GM12878 (cell line): ENCODE data around the gene SLCO3A1. TPM values are rescaled to one million over a fixed set of nuclear protein-coding genes. Genes with fewer than 3 reads are reported as not detected.

Experiments used
- ATAC-seq: fragments of 200-7000 bp; cut with Tn5 transposase; 3 replicates; pipeline ENCODE4 v1.9.1; 2020; ENCODE audit warnings: mild to moderate bottlenecking, moderate library complexity
- BruUV-seq: library from RNA; stranded (reverse); fragments of 400-500 nt; replicated peaks from 2 replicates; lab custom pipeline; 2021; lab: Mats Ljungman, UMichigan
- CTCF ChIA-PET: fragments of 300-600 bp; sonication (Branson Sonifier 250); formaldehyde crosslinking; extraction: SDS; loops from one replicate; lab custom pipeline; 2021; ENCODE audit warnings: inconsistent platforms; lab: Yijun Ruan, JAX
- POLR2A ChIA-PET: fragments of 350-600 bp; formaldehyde crosslinking; extraction: SDS; loops from one replicate; lab custom pipeline; 2021; ENCODE audit warnings: inconsistent platforms; lab: Charles Lee
- RAD21 ChIA-PET: fragments of 300-600 bp; sonication (Branson Sonifier 250); formaldehyde crosslinking; loops from one replicate; lab custom pipeline; 2023; ENCODE audit warnings: antibody characterized with exemption; ENCODE audit not compliant: unreplicated experiment; lab: Charles Lee
- SMC1A ChIA-PET: fragments of 300-600 bp; sonication (Branson Sonifier 250); formaldehyde crosslinking; loops from one replicate; lab custom pipeline; 2023; ENCODE audit not compliant: unreplicated experiment, uncharacterized antibody; lab: Charles Lee
- DNase-seq: peaks from one replicate; pipeline ENCODE4 v3.0.0-alpha.2; 2011; ENCODE audit warnings: low read depth, low spot score
- FAIRE-seq: peaks from 3 replicates; lab custom pipeline; 2011; peaks lifted over from hg19 to GRCh38; lab: Jason Lieb, UNC
- H2AFZ ChIP-seq: 2 replicates; pipeline ENCODE4 v1.6.0; 2011; ENCODE audit warnings: low read depth, low read length, control low read depth; ENCODE audit not compliant: control insufficient read depth
- H3K27ac ChIP-seq: 2 replicates; pipeline ENCODE4 v1.5.1; 2011; ENCODE audit warnings: control low read depth; ENCODE audit not compliant: control insufficient read depth, insufficient read depth
- H3K27me3 ChIP-seq, 2 experiments: replicated peaks in 1 of 2; 2 replicates each; pipeline versions ENCODE4 v1.6.0 to v1.6.1; 2011; ENCODE audit warnings: low read length in 1 of 2; ENCODE audit not compliant: control insufficient read depth in 2 of 2, insufficient read depth in 2 of 2
- H3K36me3 ChIP-seq, 2 experiments: 2 replicates each; pipeline ENCODE4 v1.5.1; 2011; ENCODE audit warnings: low read length in 1 of 2; ENCODE audit not compliant: control insufficient read depth in 2 of 2, insufficient read depth in 2 of 2
- H3K4me1 ChIP-seq: 2 replicates; pipeline ENCODE4 v1.6.1; 2011; ENCODE audit warnings: mild to moderate bottlenecking, low read length, moderate library complexity, mixed read lengths; ENCODE audit not compliant: control insufficient read depth, insufficient read depth
- H3K4me2 ChIP-seq: 2 replicates; pipeline ENCODE4 v1.6.0; 2011; ENCODE audit warnings: control low read depth; ENCODE audit not compliant: control insufficient read depth, insufficient read depth
- H3K4me3 ChIP-seq: fragments of 200-600 bp; sonication (generic); 2 replicates; pipeline ENCODE4 v1.5.1; 2016
- H3K79me2 ChIP-seq: 2 replicates; pipeline ENCODE4 v1.6.0; 2011; ENCODE audit warnings: low read length; ENCODE audit not compliant: control insufficient read depth, insufficient read depth
- H3K9ac ChIP-seq: 2 replicates; pipeline ENCODE4 v1.8.0; 2011; ENCODE audit warnings: low read length, control low read depth, mixed read lengths; ENCODE audit not compliant: control insufficient read depth, insufficient read depth
- H3K9me3 ChIP-seq: replicated peaks from 3 replicates; pipeline ENCODE4 v1.5.1; 2011; ENCODE audit warnings: mild to moderate bottlenecking, low read length; ENCODE audit not compliant: control insufficient read depth, insufficient read depth
- H4K20me1 ChIP-seq: 2 replicates; pipeline ENCODE4 v1.6.0; 2011; ENCODE audit not compliant: control insufficient read depth, insufficient read depth
- BCL3 ChIP-seq: IDR thresholded peaks from 2 replicates; pipeline ENCODE4 v1.6.1; 2011; ENCODE audit warnings: borderline replicate concordance, low read depth, mild to moderate bottlenecking, moderate library complexity, low read length; ENCODE audit not compliant: insufficient read depth, poor library complexity, severe bottlenecking
- CHD2 ChIP-seq: IDR thresholded peaks from 2 replicates; pipeline ENCODE4 v1.6.1; 2011; ENCODE audit warnings: low read depth, low read length, improper control_type of control experiment, borderline replicate concordance
- E2F4 ChIP-seq: IDR thresholded peaks from 2 replicates; pipeline ENCODE4 v1.6.1; 2012; ENCODE audit warnings: low read depth, low read length, improper control_type of control experiment
- ELK1 ChIP-seq: IDR thresholded peaks from 2 replicates; pipeline ENCODE4 v1.6.1; 2012; ENCODE audit warnings: low read depth, low read length, improper control_type of control experiment
- EP300 ChIP-seq, 2 experiments: fragments of 150-350 bp in 1 of 2; IDR thresholded peaks; 2 replicates each; pipeline ENCODE4 v1.6.1; 2011 to 2012; ENCODE audit warnings: low read depth in 2 of 2, low read length in 2 of 2, borderline replicate concordance in 1 of 2, improper control_type of control experiment in 1 of 2, inconsistent platforms in 1 of 2; ENCODE audit not compliant: control insufficient read depth in 1 of 2
- HDAC2 ChIP-seq: fragments of 200-600 bp; sonication (generic); IDR thresholded peaks from 2 replicates; pipeline ENCODE4 v1.6.1; 2017
- MYB ChIP-seq: fragments of 150-350 bp; IDR thresholded peaks from 2 replicates; pipeline ENCODE4 v1.6.1; 2014; ENCODE audit warnings: mild to moderate bottlenecking, low read depth, low read length, borderline replicate concordance
- POLR2A ChIP-seq: IDR thresholded peaks from 2 replicates; pipeline ENCODE4 v1.6.1; 2011; ENCODE audit warnings: low read depth, mild to moderate bottlenecking, low read length
- RCOR1 ChIP-seq: conservative IDR thresholded peaks from 2 replicates; pipeline ENCODE4 v1.6.1; 2012; ENCODE audit warnings: low read depth, low read length, improper control_type of control experiment
- SPI1 ChIP-seq: IDR thresholded peaks from 2 replicates; pipeline ENCODE4 v1.6.1; 2011; ENCODE audit warnings: low read depth, mild to moderate bottlenecking, low read length, moderate library complexity, borderline replicate concordance; ENCODE audit not compliant: insufficient read depth
- SUZ12 ChIP-seq: fragments of 200-600 bp; sonication (generic); IDR thresholded peaks from one replicate; pipeline ENCODE4 v1.6.1; 2018; ENCODE audit warnings: antibody characterized with exemption, mild to moderate bottlenecking; ENCODE audit not compliant: unreplicated experiment
- WRNIP1 ChIP-seq: IDR thresholded peaks from 2 replicates; pipeline ENCODE4 v1.6.1; 2011; ENCODE audit warnings: low read depth, low read length, improper control_type of control experiment, borderline replicate concordance
- ZNF274 ChIP-seq: IDR thresholded peaks from one replicate; pipeline ENCODE4 v1.8.0; 2011; ENCODE audit not compliant: insufficient read length, insufficient read depth
- WGBS: methylation state at CpG from one replicate; pipeline ENCODE4 v1.1.6; 2016; ENCODE audit warnings: low lambda C conversion rate; ENCODE audit not compliant: insufficient replicate concordance, insufficient coverage; ENCODE audit errors: missing lambda C conversion rate; 5-methylcytosine and 5-hydroxymethylcytosine counted together
- in situ Hi-C: fragments of 300-500 bp; cut with MboI; formaldehyde crosslinking; loops from 9 replicates; pipeline ENCODE4 v1.14.3; 2018; ENCODE audit warnings: mixed read lengths
- intact Hi-C: fragments of 100-400 bp; cut with micrococcal nuclease; formaldehyde crosslinking; loops from one replicate; pipeline ENCODE4 v1.14.2; 2022; ENCODE audit not compliant: unreplicated experiment
- polyA plus RNA-seq, 11 experiments: library from polyadenylated mRNA; depleted of rRNA in 4 of 11; unstranded in 6 of 11; stranded (reverse) in 5 of 11; fragments of >200 nt; fragmentation: Nextera tagmentation in 4 of 11; fragmentation: Illumina TruSeq in 1 of 11; extraction: Ambion mirVana in 4 of 11; extraction: Trizol in 1 of 11; gene quantifications; 1 replicate in 1 of 11; 2 replicates in 10 of 11; pipeline versions ENCODE4 v1.2.1 to v1.2.3, GENCODE V29; 2011 to 2016; ENCODE audit warnings: inconsistent platforms in 2 of 11, missing spikeins in 2 of 11, low read depth in 1 of 11
- total RNA-seq, 4 experiments: library from RNA; depleted of rRNA in 3 of 4; stranded (reverse); fragments of >200 nt in 3 of 4; fragmentation: Illumina TruSeq in 1 of 4; extraction: Trizol in 1 of 4; gene quantifications; 2 replicates each; pipeline versions ENCODE4 v1.2.1 to v1.2.3, GENCODE V29; 2013 to 2021

The SLCO3A1 gene
- total and polyA plus RNA-seq, 10 of the 15 experiments (the other 5 are each of a cell fraction or from before 2014, with no cell fraction given), result 0.05 to 5.9 (median 0.31) TPM

- H3K4me1 ChIP-seq, result no peaks in the 10 kb centered on the region
- H3K27me3 ChIP-seq, result peaks cover 0 to 2% of the 10 kb centered on the region in 2 experiments; a peak in 1 of 4 replicates
- POLR2A ChIA-PET, result no interaction called here
- CTCF ChIA-PET, result no interaction called here
- no peak overlapping the region for H3K4me2 ChIP-seq
- SMC1A ChIA-PET, result no interaction called here
- FAIRE-seq, result no peak
- H3K36me3 ChIP-seq, result no peaks in the 10 kb centered on the region
- WGBS, result 12% methylated on average over 4 of the region's 4 CpGs
- no TSS peak for BruUV-seq
- RAD21 ChIA-PET, result no interaction called here
- H2AFZ ChIP-seq, result no peak overlapping the region
- in situ Hi-C loops, result no loop called here
- H4K20me1 ChIP-seq, result no peaks in the 10 kb centered on the region
- no peak overlapping the region for H3K27ac ChIP-seq
- no peak overlapping the region for H3K4me3 ChIP-seq
- intact Hi-C loops, result no loop called here
- H3K9me3 ChIP-seq, result no peaks in the 10 kb centered on the region
- no peak for DNase-seq
- H3K79me2 ChIP-seq, result no peaks in the 10 kb centered on the region
- no peak for ATAC-seq
- no peak overlapping the region for H3K9ac ChIP-seq
- TF ChIP-seq RCOR1 (no peak), EP300 (IDR thresholded peaks at IDR 0.05; ENCODE audit: borderline replicate concordance in 1 of 2, control insufficient read depth in 1 of 2, low read depth in 2 of 2, low read length in 2 of 2) (no peak), SUZ12 (no peak), ZNF274 (no peak), POLR2A (no peak), BCL3 (no peak), CHD2 (no peak), ELK1 (no peak), MYB (no peak), WRNIP1 (no peak), SPI1 (no peak), HDAC2 (no peak), E2F4 (no peak)
Observed at GRCh38 chr15:91927585-91927984, 74.1 kb downstream of the SLCO3A1 start.
